Measurements from ENCODE around the gene PCAT7.

- TF ChIP-seq CTCF (IDR thresholded peaks at IDR 0.05; ENCODE audit: extremely low read depth in 1 of 2, insufficient read depth in 1 of 2, low read depth in 1 of 2, low read length in 2 of 2) (no peak), EZH2 (IDR thresholded peaks at IDR 0.05; ENCODE audit: borderline replicate concordance, low read depth, low read length, severe bottlenecking) (no peak), JUN (IDR thresholded peaks at IDR 0.05; ENCODE audit: borderline replicate concordance, insufficient read depth, insufficient read length, low read depth) (no peak), POLR2A (IDR thresholded peaks at IDR 0.05; ENCODE audit: low read depth, low read length) (no peak)
Measured at GRCh38 chr9:94563548-94563947, 8.7 kb downstream of the PCAT7 start.
